Lung (tissue), 12 donors: ENCODE measurements around the gene UBA5. TPM values are rescaled to one million over a fixed set of nuclear protein-coding genes. Genes with fewer than 3 reads are reported as not detected.

Experiments
- ATAC-seq: fragments of 200-7000 bp; cut with Tn5 transposase; one replicate; pipeline ENCODE4 v1.9.1; 2020; ENCODE audit warnings: moderate number of reproducible peaks; ENCODE audit not compliant: insufficient read depth, low FRiP score
- DNase-seq, 3 donors: peaks; one replicate each; pipeline ENCODE4 v3.0.0-alpha.2; 2013 to 2017
- H3K27ac ChIP-seq, 2 donors: one replicate each; pipeline ENCODE4 v1.5.1; 2013; ENCODE audit warnings: mild to moderate bottlenecking in 2 of 2, moderate library complexity in 2 of 2, control low read depth in 1 of 2, inconsistent platforms in 1 of 2, low read depth in 1 of 2, low read length in 1 of 2
- H3K27me3 ChIP-seq, 3 donors: one replicate each; pipeline ENCODE4 v1.5.1; 2013; ENCODE audit warnings: low read length in 2 of 3; ENCODE audit not compliant: control insufficient read depth in 3 of 3, insufficient read depth in 3 of 3
- H3K36me3 ChIP-seq, 4 donors: one replicate each; pipeline ENCODE4 v1.5.1; 2013; ENCODE audit warnings: low read length in 4 of 4, mild to moderate bottlenecking in 1 of 4, moderate library complexity in 1 of 4; ENCODE audit not compliant: control insufficient read depth in 4 of 4, insufficient read depth in 4 of 4
- H3K4me1 ChIP-seq, 5 donors: one replicate each; pipeline ENCODE4 v1.5.1; 2013; ENCODE audit warnings: low read length in 5 of 5, mild to moderate bottlenecking in 2 of 5, moderate library complexity in 1 of 5; ENCODE audit not compliant: control insufficient read depth in 5 of 5, insufficient read depth in 5 of 5
- H3K4me3 ChIP-seq: one replicate; pipeline ENCODE4 v1.5.1; 2013; ENCODE audit warnings: mild to moderate bottlenecking, control low read depth, moderate library complexity
- H3K9ac ChIP-seq, 2 donors: one replicate each; pipeline ENCODE4 v1.5.1; 2013; ENCODE audit warnings: low read length in 2 of 2, control low read depth in 1 of 2; ENCODE audit not compliant: insufficient read depth in 1 of 2
- H3K9me3 ChIP-seq, 4 donors: one replicate each; pipeline ENCODE4 v1.5.1; 2013; ENCODE audit warnings: low read length in 3 of 4, mild to moderate bottlenecking in 1 of 4, moderate library complexity in 1 of 4; ENCODE audit not compliant: control insufficient read depth in 4 of 4, insufficient read depth in 3 of 4
- WGBS, 2 donors: extraction: QIAGEN DNeasy Blood & Tissue Kit; methylation state at CpG; one replicate each; pipeline ENCODE4 v1.1.7; 2013; 5-methylcytosine and 5-hydroxymethylcytosine counted together
- polyA plus RNA-seq, 2 donors: library from polyadenylated mRNA; stranded (reverse); fragments of 200-250 nt; gene quantifications; one replicate each; pipeline ENCODE4 v1.2.1, GENCODE V29; 2013
- total RNA-seq, 2 donors: library from RNA; depleted of rRNA in 1 of 2; stranded (reverse); fragments of >200 nt in 1 of 2; gene quantifications; one replicate each; pipeline ENCODE4 v1.2.1, GENCODE V29; 2014 to 2021
- TF ChIP-seq, protein P1 (sequence below): IDR thresholded peaks from 2 replicates; pipeline ENCODE4 v1.5.1; 2012; ENCODE audit warnings: mild to moderate bottlenecking; ENCODE audit errors: control extremely low read depth, extremely low read depth
- donor health status: control.
- donor health status: control.
- donor health status: Bipolar disorder and iron deficiency.
- donor health status: healthy.
- donor health status: DM: yes; HTN: yes; CAD: no.

The UBA5 gene
- total and polyA plus RNA-seq, 4 donors: 22.6 to 68.2 (median 33.9) TPM

DNA sequence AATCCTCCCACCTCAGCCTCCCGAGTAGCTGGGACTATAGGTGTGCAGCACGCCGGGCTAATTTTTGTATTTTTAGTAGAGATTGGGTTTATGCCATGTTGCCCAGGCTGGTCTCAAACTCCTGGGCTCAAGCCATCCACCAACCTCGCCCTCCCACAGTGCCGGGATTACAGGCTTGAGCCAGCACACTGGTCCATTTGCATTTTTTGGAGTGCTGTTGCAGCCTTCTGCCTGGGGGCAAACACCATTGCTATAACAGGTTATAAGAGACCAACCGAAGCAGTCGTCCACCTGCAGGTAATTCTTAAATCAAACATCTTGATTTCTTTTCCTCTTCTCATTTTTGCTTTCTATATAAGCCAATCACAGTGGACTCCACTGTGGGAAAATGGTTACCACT, 35.3 kb upstream of the UBA5 start:
- 95 to 98% methylated on average over 7 of the region's 7 CpGs for WGBS, 2 donors
- Histone ChIP-seq H3K27ac (no peak overlapping the region), H3K27me3 (no peaks in the 10 kb centered on the region), H3K36me3 (peaks cover 3 to 16% (median 7%) of the 10 kb centered on the region in 4 donors), H3K9ac (no peak overlapping the region), H3K4me1 (peaks cover 0 to 2% (median 0%) of the 10 kb centered on the region in 5 donors), H3K9me3 (no peaks in the 10 kb centered on the region), H3K4me3 (no peak overlapping the region)
- TF ChIP-seq, protein P1, sequence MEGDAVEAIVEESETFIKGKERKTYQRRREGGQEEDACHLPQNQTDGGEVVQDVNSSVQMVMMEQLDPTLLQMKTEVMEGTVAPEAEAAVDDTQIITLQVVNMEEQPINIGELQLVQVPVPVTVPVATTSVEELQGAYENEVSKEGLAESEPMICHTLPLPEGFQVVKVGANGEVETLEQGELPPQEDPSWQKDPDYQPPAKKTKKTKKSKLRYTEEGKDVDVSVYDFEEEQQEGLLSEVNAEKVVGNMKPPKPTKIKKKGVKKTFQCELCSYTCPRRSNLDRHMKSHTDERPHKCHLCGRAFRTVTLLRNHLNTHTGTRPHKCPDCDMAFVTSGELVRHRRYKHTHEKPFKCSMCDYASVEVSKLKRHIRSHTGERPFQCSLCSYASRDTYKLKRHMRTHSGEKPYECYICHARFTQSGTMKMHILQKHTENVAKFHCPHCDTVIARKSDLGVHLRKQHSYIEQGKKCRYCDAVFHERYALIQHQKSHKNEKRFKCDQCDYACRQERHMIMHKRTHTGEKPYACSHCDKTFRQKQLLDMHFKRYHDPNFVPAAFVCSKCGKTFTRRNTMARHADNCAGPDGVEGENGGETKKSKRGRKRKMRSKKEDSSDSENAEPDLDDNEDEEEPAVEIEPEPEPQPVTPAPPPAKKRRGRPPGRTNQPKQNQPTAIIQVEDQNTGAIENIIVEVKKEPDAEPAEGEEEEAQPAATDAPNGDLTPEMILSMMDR: no peak
- no peak for ATAC-seq
- DNase-seq: no peak

GRCh38 chr3:132625613-132626012, 34.5 kb upstream of the UBA5 start:
- no peak overlapping the region for H3K9ac ChIP-seq
- no peak overlapping the region for H3K27ac ChIP-seq
- DNase-seq (no peak), ATAC-seq (no peak)
- 94 to 100% methylated on average over 1 of the region's 1 CpG for WGBS, 2 donors
- TF ChIP-seq, protein P1: no peak
- H3K9me3 ChIP-seq: no peaks in the 10 kb centered on the region
- no peaks in the 10 kb centered on the region for H3K4me1 ChIP-seq
- H3K4me3 ChIP-seq: no peak overlapping the region
- H3K36me3 ChIP-seq: peaks cover 3 to 16% (median 7%) of the 10 kb centered on the region in 4 donors
- H3K27me3 ChIP-seq: no peaks in the 10 kb centered on the region

GRCh38 chr3:132626955-132627354, 33.2 kb upstream of the UBA5 start:
- no peak overlapping the region for H3K27ac ChIP-seq
- TF ChIP-seq, protein P1: no peak

GRCh38 chr3:132628157-132628556, 32.0 kb upstream of the UBA5 start:
- Histone ChIP-seq H3K27me3 (no peaks in the 10 kb centered on the region), H3K4me3 (no peak overlapping the region), H3K36me3 (peaks cover 3 to 16% (median 5%) of the 10 kb centered on the region in 4 donors), H3K4me1 (no peaks in the 10 kb centered on the region), H3K9ac (no peak overlapping the region), H3K9me3 (no peaks in the 10 kb centered on the region), H3K27ac (no peak overlapping the region)
- 59 to 72% methylated on average over 2 of the region's 2 CpGs for WGBS, 2 donors
- TF ChIP-seq, protein P1: no peak
- DNase-seq (no peak), ATAC-seq (no peak)

More at GRCh38 chr3:132626955-132627354, 33.2 kb upstream of the UBA5 start:
- 96% methylated on average over 6 of the region's 6 CpGs for WGBS, 2 donors
- no peaks in the 10 kb centered on the region for H3K9me3 ChIP-seq
- ATAC-seq (no peak), DNase-seq (no peak)
- no peaks in the 10 kb centered on the region for H3K4me1 ChIP-seq
- H3K27me3 ChIP-seq: no peaks in the 10 kb centered on the region
- H3K36me3 ChIP-seq: peaks cover 3 to 16% (median 5%) of the 10 kb centered on the region in 4 donors
- no peak overlapping the region for H3K9ac ChIP-seq
- H3K4me3 ChIP-seq: no peak overlapping the region
